ENCODE data around the gene IL10RB. TPM values are rescaled to one million over a fixed set of nuclear protein-coding genes. Genes with fewer than 3 reads are reported as not detected.

IL10RB gene
- total and polyA plus RNA-seq, 2 of the 8 experiments (the other 6 are each of a cell fraction or from before 2014, with no cell fraction given) = 2.7 to 3.2 TPM

- H2BK12ac ChIP-seq (ENCODE audit: low read depth, low read length) = no peak overlapping the region
- CTCF ChIA-PET (ENCODE audit: partially characterized antibody) = interaction anchor here (1.5 kb wide), 1 partner anchor 38 kb away, joined by 3 read pairs; no protein-coding TSS in a partner anchor
- no peaks in the 10 kb centered on the region for H3K27me3 ChIP-seq (replicated peaks in 1 of 4; ENCODE audit: control insufficient read depth in 3 of 4, extremely low read depth in 1 of 4, insufficient read depth in 3 of 4, low read length in 3 of 4)
- no peaks in the 10 kb centered on the region for H4K20me1 ChIP-seq (replicated peaks in 1 of 2; ENCODE audit: control insufficient read depth in 1 of 2, insufficient read depth in 2 of 2, low read length in 2 of 2)
- H3K9ac ChIP-seq (replicated peaks in 1 of 4; ENCODE audit: extremely low read depth in 1 of 4, low read depth in 3 of 4, low read length in 3 of 4) = no peak overlapping the region
- no peak overlapping the region for H3K27ac ChIP-seq (ENCODE audit: low read depth, low read length)
- no peaks in the 10 kb centered on the region for H3K23me2 ChIP-seq (ENCODE audit: low read depth, low read length)
- FAIRE-seq = no peak
- 94% methylated on average over 6 of the region's 6 CpGs; no CpG with 5 or more reads in 1 of the 2 experiments for WGBS, 2 experiments (ENCODE audit: extremely low coverage in 1 of 2, insufficient coverage in 1 of 2, insufficient read length in 1 of 2, insufficient replicate concordance in 2 of 2, low coverage in 1 of 2, low lambda C conversion rate in 2 of 2, missing lambda C conversion rate in 1 of 2)
- peaks cover 6% of the 10 kb centered on the region for H3K79me1 ChIP-seq (ENCODE audit: low read depth, low read length)
- H3K56ac ChIP-seq (replicated peaks; ENCODE audit: insufficient read length, low read depth, low read length) = no peak overlapping the region
- no peak overlapping the region for H4K91ac ChIP-seq (replicated peaks; ENCODE audit: insufficient read length, low read length)
- H3K18ac ChIP-seq (ENCODE audit: extremely low read depth, low read length) = no peak overlapping the region
- peaks cover 0 to 34% of the 10 kb centered on the region in 2 experiments; a peak in 2 of 4 replicates for H3K79me2 ChIP-seq (ENCODE audit: control insufficient read depth in 1 of 2, insufficient read depth in 2 of 2, low read length in 2 of 2)
- H3K4ac ChIP-seq (replicated peaks; ENCODE audit: insufficient read length, low read depth, low read length) = no peak overlapping the region
- H4K5ac ChIP-seq (ENCODE audit: insufficient read length, low read depth, low read length) = no peak overlapping the region
- H3K9me3 ChIP-seq (ENCODE audit: insufficient read depth in 2 of 2, low read depth in 1 of 2, low read length in 1 of 2) = peaks cover 29 to 31% of the 10 kb centered on the region in 2 experiments
- no peak overlapping the region for H3K14ac ChIP-seq (ENCODE audit: insufficient read length)
- no peak overlapping the region; the same call in 1 of the 2 replicates for H4K8ac ChIP-seq (ENCODE audit: extremely low read depth, insufficient read depth, low read length)
- peaks cover 2 to 14% (median 5%) of the 10 kb centered on the region in 4 experiments; a peak in 5 of 8 replicates for H3K36me3 ChIP-seq (ENCODE audit: control insufficient read depth in 2 of 4, insufficient read depth in 4 of 4, low read length in 3 of 4)
- H3K4me1 ChIP-seq (replicated peaks in 1 of 4; ENCODE audit: control insufficient read depth in 3 of 4, insufficient read depth in 4 of 4, low read length in 3 of 4) = peaks cover 0 to 5% (median under 1%) of the 10 kb centered on the region in 4 experiments; a peak in 2 of 7 replicates
- H2BK20ac ChIP-seq (ENCODE audit: low read length) = no peak overlapping the region
- no peak overlapping the region for H3K23ac ChIP-seq (ENCODE audit: insufficient read length)
- TF ChIP-seq USF2 (IDR thresholded peaks at IDR 0.05; ENCODE audit: low read length) (no peak), JUN (IDR thresholded peaks at IDR 0.05; ENCODE audit: low read depth, low read length) (no peak), TAF1 (IDR thresholded peaks at IDR 0.05; ENCODE audit: low read depth, low read length) (no peak), FOSL1 (IDR thresholded peaks at IDR 0.05; ENCODE audit: insufficient read depth, low read depth, low read length) (no peak), RNF2 (IDR thresholded peaks at IDR 0.05; ENCODE audit: borderline replicate concordance, low read depth, low read length, missing control alignments, poor library complexity, severe bottlenecking) (no peak), CHD2 (IDR thresholded peaks at IDR 0.05; ENCODE audit: low read length) (no peak), CREB1 (IDR thresholded peaks at IDR 0.05) (no peak), JUND (IDR thresholded peaks at IDR 0.05; ENCODE audit: low read length) (no peak)
- no peak overlapping the region for H2BK15ac ChIP-seq (ENCODE audit: low read length)
- no peak overlapping the region for H2BK120ac ChIP-seq (replicated peaks; ENCODE audit: low read depth, low read length)
- H3K4me2 ChIP-seq (ENCODE audit: insufficient read depth in 1 of 2, low read depth in 2 of 2, low read length in 2 of 2) = no peak overlapping the region
- POLR2A ChIA-PET (ENCODE audit: partially characterized antibody) = interaction anchor here (0.7 kb wide), 1 partner anchor 33 kb away, joined by 3 read pairs; no protein-coding TSS in a partner anchor
- H2BK5ac ChIP-seq (ENCODE audit: low read depth, low read length) = no peak overlapping the region
- H2AFZ ChIP-seq (ENCODE audit: low read length) = no peak overlapping the region
- H2AK5ac ChIP-seq (ENCODE audit: low read depth, low read length) = no peak overlapping the region
- no peak overlapping the region for H3K4me3 ChIP-seq (ENCODE audit: extremely low read depth in 1 of 4, insufficient read depth in 2 of 4, low read depth in 3 of 4, low read length in 4 of 4)
- no peak for DNase-seq (ENCODE audit: low read depth in 1 of 2, low spot score in 2 of 2)
Observed at GRCh38 chr21:33236013-33236686, 30.0 kb upstream of the IL10RB start.

Measured in H1 (cell line).